ENCODE results near the gene GPC6.

Gene GPC6

GRCh38 chr13:94115054-94115453, 888.4 kb downstream of the GPC6 start:
- no peak for DNase-seq (ENCODE audit: low read depth)

- DNase-seq (ENCODE audit: low read depth): no peak
Measured at GRCh38 chr13:94119360-94119936, 892.8 kb downstream of the GPC6 start.

GRCh38 chr13:94120878-94121277, 894.3 kb downstream of the GPC6 start:
- DNase-seq (ENCODE audit: low read depth): no peak

- no peak for DNase-seq (ENCODE audit: low read depth)
Measured at GRCh38 chr13:94121686-94122085, 895.1 kb downstream of the GPC6 start.

GRCh38 chr13:94122300-94122915, 895.8 kb downstream of the GPC6 start:
- no peak for DNase-seq (ENCODE audit: low read depth)

GRCh38 chr13:94123557-94123956, 897.0 kb downstream of the GPC6 start:
- no peak for DNase-seq (ENCODE audit: low read depth)

GRCh38 chr13:94128430-94128829, 901.8 kb downstream of the GPC6 start:
- no peak for DNase-seq (ENCODE audit: low read depth)

GRCh38 chr13:94129490-94129894, 902.9 kb downstream of the GPC6 start:
- DNase-seq (ENCODE audit: low read depth): no peak

- DNase-seq (ENCODE audit: low read depth): no peak
Measured at GRCh38 chr13:94138831-94139230, 912.2 kb downstream of the GPC6 start.

- no peak for DNase-seq (ENCODE audit: low read depth)
Measured at GRCh38 chr13:94139393-94139995, 912.9 kb downstream of the GPC6 start.

- DNase-seq (ENCODE audit: low read depth): no peak
Measured at GRCh38 chr13:94140027-94140426, 913.4 kb downstream of the GPC6 start.

GRCh38 chr13:94140511-94140910, 913.9 kb downstream of the GPC6 start:
- DNase-seq (ENCODE audit: low read depth): no peak

GRCh38 chr13:94143624-94144350, 917.2 kb downstream of the GPC6 start:
- no peak for DNase-seq (ENCODE audit: low read depth)

GRCh38 chr13:94145966-94146365, 919.4 kb downstream of the GPC6 start:
- DNase-seq (ENCODE audit: low read depth): no peak

GRCh38 chr13:94153586-94153985, 927.0 kb downstream of the GPC6 start:
- no peak for DNase-seq (ENCODE audit: low read depth)

GRCh38 chr13:94154367-94154766, 927.8 kb downstream of the GPC6 start:
- no peak for DNase-seq (ENCODE audit: low read depth)

- DNase-seq (ENCODE audit: low read depth): no peak
Measured at GRCh38 chr13:94157705-94158218, 931.2 kb downstream of the GPC6 start.

GRCh38 chr13:94160875-94161274, 934.3 kb downstream of the GPC6 start:
- DNase-seq (ENCODE audit: low read depth): no peak

GRCh38 chr13:94162289-94162688, 935.7 kb downstream of the GPC6 start:
- DNase-seq (ENCODE audit: low read depth): no peak

GRCh38 chr13:94163535-94163934, 936.9 kb downstream of the GPC6 start:
- no peak for DNase-seq (ENCODE audit: low read depth)

GRCh38 chr13:94168783-94169453, 942.3 kb downstream of the GPC6 start:
- no peak for DNase-seq (ENCODE audit: low read depth)

- no peak for DNase-seq (ENCODE audit: low read depth)
Measured at GRCh38 chr13:94169454-94170144, 943.0 kb downstream of the GPC6 start.

All from stimulated activated CD8-positive, alpha-beta memory T cell treated with anti-CD3 and anti-CD28 coated beads, Interleukin-12 subunit alpha, Interleukin-12 subunit beta, amount 100 ng/mL, for 1 hour (primary cell).